Fibroblast of skin of right quadriceps (primary cell): ENCODE data around the gene C1orf185.
"Not testable (repeated sequence)": the region's sequence is repeated elsewhere in the genome, so short reads cannot be mapped to it uniquely, and the experiment has no call there.

ENCODE experiments used
- DNase-seq: peaks from one replicate; pipeline ENCODE4 v3.0.0-alpha.2; 2013

C1orf185 gene

GRCh38 chr1:51101976-51102375, at the start of gene C1orf185:
C1orf185 (plus strand) TSS chr1:51102228; CDS start chr1:51102234, 6 bp downstream.
- DNase-seq, result peak; percentile 3

- no peak for DNase-seq
Measured at GRCh38 chr1:51058858-51059257, 43.2 kb upstream of the C1orf185 start.

GRCh38 chr1:51061231-51061918, 40.7 kb upstream of the C1orf185 start:
- no peak for DNase-seq

- peak; percentile 88 for DNase-seq
Measured at GRCh38 chr1:51063121-51063520, 38.9 kb upstream of the C1orf185 start.

- DNase-seq, result no peak
Measured at GRCh38 chr1:51070011-51070410, 32.0 kb upstream of the C1orf185 start.

GRCh38 chr1:51070640-51071039, 31.4 kb upstream of the C1orf185 start:
- peak; percentile 66 for DNase-seq

GRCh38 chr1:51071291-51072042, 30.6 kb upstream of the C1orf185 start:
- no peak for DNase-seq

- DNase-seq, result no peak
Measured at GRCh38 chr1:51072043-51072439, 30.0 kb upstream of the C1orf185 start.

GRCh38 chr1:51072651-51073050, 29.4 kb upstream of the C1orf185 start:
- no peak for DNase-seq

GRCh38 chr1:51073456-51073855, 28.6 kb upstream of the C1orf185 start:
- no peak for DNase-seq

- DNase-seq, result no peak
Measured at GRCh38 chr1:51086496-51087271, 15.3 kb upstream of the C1orf185 start.

- DNase-seq, result no peak
Measured at GRCh38 chr1:51088474-51088873, 13.6 kb upstream of the C1orf185 start.

GRCh38 chr1:51093581-51093980, 8.4 kb upstream of the C1orf185 start:
- peak; percentile 31 for DNase-seq

- DNase-seq, result no peak
Measured at GRCh38 chr1:51097171-51097570, 4.9 kb upstream of the C1orf185 start.

- no peak for DNase-seq
Measured at GRCh38 chr1:51100264-51100880, 1.7 kb upstream of the C1orf185 start.

GRCh38 chr1:51114137-51114536, 12.1 kb downstream of the C1orf185 start:
- DNase-seq, result no peak

- no peak for DNase-seq
Measured at GRCh38 chr1:51115714-51116404, 13.8 kb downstream of the C1orf185 start.

- DNase-seq, result no peak
Measured at GRCh38 chr1:51119331-51119730, 17.3 kb downstream of the C1orf185 start.

- DNase-seq, result no peak
Measured at GRCh38 chr1:51120629-51121028, 18.6 kb downstream of the C1orf185 start.

- DNase-seq, result not testable (repeated sequence)
Measured at GRCh38 chr1:51127152-51127551, 25.1 kb downstream of the C1orf185 start.

GRCh38 chr1:51131185-51131584, 29.2 kb downstream of the C1orf185 start:
- DNase-seq, result no peak

- no peak for DNase-seq
Measured at GRCh38 chr1:51133045-51133444, 31.0 kb downstream of the C1orf185 start.
